22Rv1 (cell line): ENCODE measurements around the gene SIGLECL1.

Experiments used
- CTCF ChIP-seq: fragments of 450-650 bp; IDR thresholded peaks from 2 replicates; pipeline ENCODE4 v1.5.1; 2017; ENCODE audit warnings: mild to moderate bottlenecking
- ZFX ChIP-seq: fragments of 450-650 bp; IDR thresholded peaks from 2 replicates; pipeline ENCODE4 v1.6.1; 2017; ENCODE audit warnings: antibody characterized with exemption, borderline replicate concordance

GRCh38 chr19:51256155-51256625 lies 5.3 kb downstream of the SIGLECL1 start:
- TF ChIP-seq CTCF (no peak), ZFX (no peak)
